HL-60 (cell line): ENCODE measurements around the gene TULP1.

Experiments
- CTCF ChIP-seq: IDR thresholded peaks from one replicate; pipeline ENCODE4 v1.5.1; 2011; ENCODE audit warnings: low read length, control low read depth, inconsistent platforms; ENCODE audit not compliant: insufficient read depth
- GABPA ChIP-seq: IDR thresholded peaks from 2 replicates; pipeline ENCODE4 v1.6.1; 2012; ENCODE audit warnings: low read depth
- POLR2AphosphoS5 ChIP-seq: IDR thresholded peaks from 2 replicates; pipeline ENCODE4 v1.6.1; 2012; ENCODE audit warnings: low read depth
- REST ChIP-seq: IDR thresholded peaks from 2 replicates; pipeline ENCODE4 v1.6.1; 2012; ENCODE audit warnings: low read depth; ENCODE audit not compliant: insufficient replicate concordance
- SPI1 ChIP-seq: IDR thresholded peaks from 2 replicates; pipeline ENCODE4 v1.6.1; 2012; ENCODE audit warnings: low read depth, mild to moderate bottlenecking, borderline replicate concordance

- TF ChIP-seq CTCF (no peak), POLR2AphosphoS5 (0 out of 2 replicates have a peak, but pooled peaks have one; percentile 26), SPI1 (no peak), GABPA (no peak), REST (no peak)
These were observed 39.4 kb downstream of the TULP1 start for GRCh38 chr6:35473075-35473849.
